ENCODE measurements around the gene DLG5.

- TF ChIP-seq POLR2AphosphoS5 (IDR thresholded peaks at IDR 0.05; ENCODE audit: low read depth, low read length) (no peak), TAF1 (IDR thresholded peaks at IDR 0.05; ENCODE audit: borderline replicate concordance, insufficient read depth, low read length) (no peak), SIN3A (IDR thresholded peaks at IDR 0.05; ENCODE audit: borderline replicate concordance, insufficient read depth, low read length) (no peak), FOXP2 (optimal IDR thresholded peaks at IDR 0.05; ENCODE audit: borderline replicate concordance, extremely low read depth, extremely low read length, insufficient read depth) (no peak)
- TF ChIP-seq, protein P1, sequence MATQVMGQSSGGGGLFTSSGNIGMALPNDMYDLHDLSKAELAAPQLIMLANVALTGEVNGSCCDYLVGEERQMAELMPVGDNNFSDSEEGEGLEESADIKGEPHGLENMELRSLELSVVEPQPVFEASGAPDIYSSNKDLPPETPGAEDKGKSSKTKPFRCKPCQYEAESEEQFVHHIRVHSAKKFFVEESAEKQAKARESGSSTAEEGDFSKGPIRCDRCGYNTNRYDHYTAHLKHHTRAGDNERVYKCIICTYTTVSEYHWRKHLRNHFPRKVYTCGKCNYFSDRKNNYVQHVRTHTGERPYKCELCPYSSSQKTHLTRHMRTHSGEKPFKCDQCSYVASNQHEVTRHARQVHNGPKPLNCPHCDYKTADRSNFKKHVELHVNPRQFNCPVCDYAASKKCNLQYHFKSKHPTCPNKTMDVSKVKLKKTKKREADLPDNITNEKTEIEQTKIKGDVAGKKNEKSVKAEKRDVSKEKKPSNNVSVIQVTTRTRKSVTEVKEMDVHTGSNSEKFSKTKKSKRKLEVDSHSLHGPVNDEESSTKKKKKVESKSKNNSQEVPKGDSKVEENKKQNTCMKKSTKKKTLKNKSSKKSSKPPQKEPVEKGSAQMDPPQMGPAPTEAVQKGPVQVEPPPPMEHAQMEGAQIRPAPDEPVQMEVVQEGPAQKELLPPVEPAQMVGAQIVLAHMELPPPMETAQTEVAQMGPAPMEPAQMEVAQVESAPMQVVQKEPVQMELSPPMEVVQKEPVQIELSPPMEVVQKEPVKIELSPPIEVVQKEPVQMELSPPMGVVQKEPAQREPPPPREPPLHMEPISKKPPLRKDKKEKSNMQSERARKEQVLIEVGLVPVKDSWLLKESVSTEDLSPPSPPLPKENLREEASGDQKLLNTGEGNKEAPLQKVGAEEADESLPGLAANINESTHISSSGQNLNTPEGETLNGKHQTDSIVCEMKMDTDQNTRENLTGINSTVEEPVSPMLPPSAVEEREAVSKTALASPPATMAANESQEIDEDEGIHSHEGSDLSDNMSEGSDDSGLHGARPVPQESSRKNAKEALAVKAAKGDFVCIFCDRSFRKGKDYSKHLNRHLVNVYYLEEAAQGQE (IDR thresholded peaks at IDR 0.05; ENCODE audit: insufficient read depth in 1 of 2, low read depth in 2 of 2, low read length in 2 of 2): no peak
Observed at GRCh38 chr10:77959384-77959783, 32.8 kb upstream of the DLG5 start.

Measured in PFSK-1 (cell line).